Kidney epithelial cell (primary cell): ENCODE measurements around the gene FAM221A. TPM values are rescaled to one million over a fixed set of nuclear protein-coding genes. Genes with fewer than 3 reads are reported as not detected.

Experiments used
- DNase-seq: peaks from one replicate; pipeline ENCODE4 v3.0.0-alpha.2; 2010; ENCODE audit warnings: low read depth
- H3K27me3 ChIP-seq: 2 replicates; pipeline ENCODE4 v1.6.0; 2011; ENCODE audit warnings: low read length; ENCODE audit not compliant: control insufficient read depth, insufficient read depth
- H3K36me3 ChIP-seq: 2 replicates; pipeline ENCODE4 v1.5.1; 2011; ENCODE audit warnings: low read length; ENCODE audit not compliant: control insufficient read depth, insufficient read depth
- H3K4me3 ChIP-seq: 2 replicates; pipeline ENCODE4 v1.5.1; 2011; ENCODE audit warnings: low read depth, mild to moderate bottlenecking, control low read depth, low read length
- CTCF ChIP-seq: IDR thresholded peaks from 2 replicates; pipeline ENCODE4 v1.5.1; 2011; ENCODE audit warnings: mild to moderate bottlenecking, moderate library complexity, low read length, control low read depth, inconsistent platforms; ENCODE audit not compliant: insufficient read depth, poor library complexity, severe bottlenecking
- total RNA-seq: library from RNA; depleted of rRNA; stranded (reverse); fragments of >200 nt; gene quantifications from 2 replicates; pipeline ENCODE4 v1.2.3, GENCODE V29; 2015

FAM221A gene
- total RNA-seq = 14.2 and 15.5 TPM in 2 replicates

GRCh38 chr7:23679898-23680413 is at the start of gene FAM221A:
FAM221A (plus strand) TSS chr7:23680199; CDS start chr7:23680219, 20 bp downstream.
- H3K36me3 ChIP-seq = no peaks in the 10 kb centered on the region
- peak within 1 kb of the TSS; percentile 63 for H3K4me3 ChIP-seq
- H3K27me3 ChIP-seq = no peaks in the 10 kb centered on the region
- peak; percentile 61 for TF ChIP-seq CTCF
- DNase-seq = peak; percentile 44

- TF ChIP-seq CTCF = no peak
- no peaks in the 10 kb centered on the region for H3K27me3 ChIP-seq
- H3K36me3 ChIP-seq = no peaks in the 10 kb centered on the region
- H3K4me3 ChIP-seq = no peak overlapping the region
- no peak for DNase-seq
Measured at GRCh38 chr7:23633417-23633816, 46.6 kb upstream of the FAM221A start.

- no peaks in the 10 kb centered on the region for H3K27me3 ChIP-seq
- TF ChIP-seq CTCF = no peak
- DNase-seq = no peak
- H3K4me3 ChIP-seq = no peak overlapping the region
- no peaks in the 10 kb centered on the region for H3K36me3 ChIP-seq
Measured at GRCh38 chr7:23645822-23646221, 34.2 kb upstream of the FAM221A start.

GRCh38 chr7:23653942-23654341 is 26.1 kb upstream of the FAM221A start:
- no peak for DNase-seq
- TF ChIP-seq CTCF = no peak
- H3K36me3 ChIP-seq = no peaks in the 10 kb centered on the region
- H3K27me3 ChIP-seq = no peaks in the 10 kb centered on the region
- no peak overlapping the region for H3K4me3 ChIP-seq

- H3K27me3 ChIP-seq = no peaks in the 10 kb centered on the region
- TF ChIP-seq CTCF = peak; percentile 9
- DNase-seq = no peak
- H3K36me3 ChIP-seq = no peaks in the 10 kb centered on the region
- H3K4me3 ChIP-seq = no peak overlapping the region
Measured at GRCh38 chr7:23654508-23654907, 25.5 kb upstream of the FAM221A start.

GRCh38 chr7:23655433-23655832 is 24.6 kb upstream of the FAM221A start:
- TF ChIP-seq CTCF = no peak
- Histone ChIP-seq H3K36me3 (no peaks in the 10 kb centered on the region), H3K4me3 (no peak overlapping the region), H3K27me3 (no peaks in the 10 kb centered on the region)
- no peak for DNase-seq
